Ovary (tissue), 9 donors: ENCODE data around the gene PPM1M. TPM values are rescaled to one million over a fixed set of nuclear protein-coding genes. Genes with fewer than 3 reads are reported as not detected.
A peak's percentile ranks its signal among the peaks of the same experiment; 100 is the strongest.

ENCODE experiments used
- DNase-seq, 5 donors: peaks; one replicate each; pipeline ENCODE4 v3.0.0-alpha.2; 2019 to 2020
- H3K27ac ChIP-seq, 2 donors: fragments of 200-600 bp; one replicate each; pipeline versions ENCODE4 v1.5.1 to v1.8.0; 2019 to 2022
- H3K27me3 ChIP-seq: fragments of 200-600 bp; one replicate; pipeline ENCODE4 v1.8.0; 2022
- H3K36me3 ChIP-seq: fragments of 200-600 bp; sonication (generic); one replicate; pipeline ENCODE4 v1.5.1; 2019
- H3K4me1 ChIP-seq: one replicate; pipeline ENCODE4 v1.8.1; 2013; ENCODE audit warnings: mild to moderate bottlenecking, moderate library complexity; ENCODE audit not compliant: insufficient read depth
- H3K4me3 ChIP-seq: fragments of 200-600 bp; sonication (generic); one replicate; pipeline ENCODE4 v1.5.1; 2017
- H3K9me3 ChIP-seq, 2 donors: fragments of 200-600 bp in 1 of 2; sonication (generic) in 1 of 2; one replicate each; pipeline versions ENCODE4 v1.5.1 to v1.8.1; 2013 to 2019; ENCODE audit warnings: mild to moderate bottlenecking in 1 of 2, moderate library complexity in 1 of 2
- EP300 ChIP-seq: sonication (generic); formaldehyde crosslinking; IDR thresholded peaks from one replicate; pipeline ENCODE4 v1.6.1; 2017; ENCODE audit warnings: antibody characterized with exemption
- POLR2A ChIP-seq: fragments of 450-650 bp; IDR thresholded peaks from one replicate; pipeline ENCODE4 v1.6.1; 2017; ENCODE audit warnings: antibody characterized with exemption, mild to moderate bottlenecking, moderate library complexity
- WGBS, 3 donors: extraction: QIAGEN DNeasy Blood & Tissue Kit in 1 of 3; methylation state at CpG; one replicate each; pipeline versions ENCODE4 v1.1.5 to v1.1.7; 2013 to 2017; 5-methylcytosine and 5-hydroxymethylcytosine counted together
- intact Hi-C, 4 donors: fragments of 100-400 bp; cut with DNase I; formaldehyde crosslinking; loops; one replicate each; pipeline versions ENCODE4 v1.11.0 to v1.15.1; 2022 to 2023
- polyA plus RNA-seq, 2 donors: library from polyadenylated mRNA; stranded (reverse); fragments of 200-250 nt in 1 of 2; fragments of 350-450 nt in 1 of 2; fragmentation: Illumina TruSeq in 1 of 2; extraction: RNeasy Lipid Tissue Mini Kit (QIAGEN cat#74804) in 1 of 2; gene quantifications; one replicate each; pipeline ENCODE4 v1.2.3, GENCODE V29; 2013 to 2014
- total RNA-seq, 7 donors: library from RNA; depleted of rRNA in 2 of 7; stranded (reverse); fragments of >200 nt in 2 of 7; fragmentation: NEBNext Ultra II Directional in 3 of 7; extraction: Animal tissue kit (Norgen Biotek cat#: 25700) in 3 of 7; gene quantifications; one replicate each; pipeline versions ENCODE4 v1.1.0 to v1.2.4, GENCODE V29; 2016 to 2023
- TF ChIP-seq, protein P1 (sequence below), 3 donors: fragments of 450-650 bp in 2 of 3; fragments of 200-600 bp in 1 of 3; IDR thresholded peaks; one replicate each; pipeline versions ENCODE4 v1.5.1 to v1.8.0; 2016 to 2022; ENCODE audit warnings: antibody characterized with exemption in 3 of 3, mild to moderate bottlenecking in 1 of 3
- donor health status: DM: no; HTN: no; CAD: no; lungs with moderate emphysema.
- donor health status: DM: no; HTN: no; CAD: no.
- donor health status: Bipolar disorder and iron deficiency.
- donor health status: DM: yes; HTN: yes; CAD: no.
- donor health status: DM: no; HTN: no; CAD: no.
- donor health status: DM: yes; HTN: yes; CAD: no.

Gene PPM1M
- total and polyA plus RNA-seq, 9 donors = 15.4 to 48.4 (median 25.7) TPM

DNA sequence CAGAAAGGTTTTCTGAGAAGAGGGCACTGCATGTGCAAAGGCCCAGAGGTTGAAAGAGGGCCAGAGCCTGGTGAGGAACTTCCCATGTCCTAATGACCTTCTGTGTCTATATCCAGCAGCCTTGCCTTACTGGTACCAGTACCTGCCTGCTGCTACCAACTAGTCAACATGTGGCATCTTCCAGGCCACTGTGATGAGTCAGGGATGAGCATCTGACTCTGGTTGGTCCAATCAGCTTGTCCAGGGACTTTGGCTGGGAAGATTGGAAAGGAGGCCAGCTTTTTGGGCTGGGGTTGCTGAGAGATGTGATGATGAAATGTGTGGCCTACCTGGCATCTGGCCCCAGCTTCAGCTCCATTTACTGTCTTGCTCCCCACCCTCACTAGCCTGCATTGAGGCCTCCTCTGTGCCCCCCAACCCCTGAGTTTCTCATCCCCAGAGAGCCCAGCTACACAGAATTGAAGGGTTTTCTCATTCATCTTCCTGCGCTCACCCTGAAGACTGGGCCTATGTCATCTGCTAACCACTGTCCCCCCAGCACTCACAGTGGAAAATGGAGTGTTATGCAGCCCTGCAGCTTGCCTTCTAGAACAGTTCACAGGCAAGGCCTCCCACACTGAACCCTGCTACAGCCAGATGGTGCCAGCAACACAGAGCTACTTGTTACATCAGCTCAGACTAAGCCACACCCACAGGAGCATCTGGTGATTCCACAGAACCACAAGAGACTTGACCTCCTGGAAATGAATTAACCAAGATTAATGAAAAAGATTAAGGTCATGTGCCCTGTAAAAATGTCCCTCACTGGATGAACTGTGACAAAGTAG lies 5.3 kb upstream of the PPM1M start:
- intact Hi-C loops = no loop called here
- Histone ChIP-seq H3K9me3 (no peaks in the 10 kb centered on the region), H3K4me3 (no peak overlapping the region), H3K27ac (peak overlapping the region; percentile 7 to 91), H3K4me1 (peaks cover 19% of the 10 kb centered on the region), H3K27me3 (no peaks in the 10 kb centered on the region), H3K36me3 (no peaks in the 10 kb centered on the region)
- TF ChIP-seq POLR2A = no peak
- TF ChIP-seq EP300 = no peak
- TF ChIP-seq, protein P1, sequence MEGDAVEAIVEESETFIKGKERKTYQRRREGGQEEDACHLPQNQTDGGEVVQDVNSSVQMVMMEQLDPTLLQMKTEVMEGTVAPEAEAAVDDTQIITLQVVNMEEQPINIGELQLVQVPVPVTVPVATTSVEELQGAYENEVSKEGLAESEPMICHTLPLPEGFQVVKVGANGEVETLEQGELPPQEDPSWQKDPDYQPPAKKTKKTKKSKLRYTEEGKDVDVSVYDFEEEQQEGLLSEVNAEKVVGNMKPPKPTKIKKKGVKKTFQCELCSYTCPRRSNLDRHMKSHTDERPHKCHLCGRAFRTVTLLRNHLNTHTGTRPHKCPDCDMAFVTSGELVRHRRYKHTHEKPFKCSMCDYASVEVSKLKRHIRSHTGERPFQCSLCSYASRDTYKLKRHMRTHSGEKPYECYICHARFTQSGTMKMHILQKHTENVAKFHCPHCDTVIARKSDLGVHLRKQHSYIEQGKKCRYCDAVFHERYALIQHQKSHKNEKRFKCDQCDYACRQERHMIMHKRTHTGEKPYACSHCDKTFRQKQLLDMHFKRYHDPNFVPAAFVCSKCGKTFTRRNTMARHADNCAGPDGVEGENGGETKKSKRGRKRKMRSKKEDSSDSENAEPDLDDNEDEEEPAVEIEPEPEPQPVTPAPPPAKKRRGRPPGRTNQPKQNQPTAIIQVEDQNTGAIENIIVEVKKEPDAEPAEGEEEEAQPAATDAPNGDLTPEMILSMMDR (IDR thresholded peaks at IDR 0.05) = no peak
- WGBS, 3 donors = 98 to 100% (median 100%) methylated on average over 1 of the region's 1 CpG
- peak; percentile 45 to 76 (median 47) for DNase-seq

DNA sequence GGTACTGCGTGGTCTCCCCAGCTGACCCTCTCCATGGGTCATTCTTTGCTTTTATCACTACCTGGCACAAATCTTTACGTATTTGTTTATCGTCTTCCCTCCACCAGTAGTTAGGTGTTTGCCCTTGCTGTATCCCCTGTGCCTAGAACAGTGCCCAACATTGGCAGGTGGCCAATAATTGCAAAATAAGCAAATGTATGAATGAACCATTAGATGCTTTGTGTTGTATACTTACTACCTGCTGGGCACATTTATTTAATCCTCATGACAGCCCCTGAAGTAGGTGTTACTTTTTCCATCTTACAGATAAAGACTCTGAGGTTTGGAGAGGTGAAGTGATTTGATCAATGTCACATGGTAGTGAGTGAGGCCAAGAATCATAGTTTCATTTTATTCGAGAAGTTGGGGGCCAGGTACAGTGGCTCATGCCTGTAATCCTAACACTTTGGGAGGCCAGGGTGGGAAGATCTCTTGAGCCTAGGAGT lies 4.6 kb upstream of the PPM1M start:
- intact Hi-C loops = no loop called here
- WGBS, 3 donors = 86 to 88% (median 86%) methylated on average over 4 of the region's 4 CpGs
- no peaks in the 10 kb centered on the region for H3K27me3 ChIP-seq
- TF ChIP-seq, protein P1 (IDR thresholded peaks at IDR 0.05) = no peak
- TF ChIP-seq EP300 (no peak), POLR2A (no peak)
- H3K4me3 ChIP-seq = no peak overlapping the region
- peaks cover 18% of the 10 kb centered on the region for H3K4me1 ChIP-seq
- no peaks in the 10 kb centered on the region for H3K9me3 ChIP-seq
- H3K36me3 ChIP-seq = no peaks in the 10 kb centered on the region
- H3K27ac ChIP-seq = no peak overlapping the region
- peak in 1 of 5 donors; percentile 8 for DNase-seq

DNA sequence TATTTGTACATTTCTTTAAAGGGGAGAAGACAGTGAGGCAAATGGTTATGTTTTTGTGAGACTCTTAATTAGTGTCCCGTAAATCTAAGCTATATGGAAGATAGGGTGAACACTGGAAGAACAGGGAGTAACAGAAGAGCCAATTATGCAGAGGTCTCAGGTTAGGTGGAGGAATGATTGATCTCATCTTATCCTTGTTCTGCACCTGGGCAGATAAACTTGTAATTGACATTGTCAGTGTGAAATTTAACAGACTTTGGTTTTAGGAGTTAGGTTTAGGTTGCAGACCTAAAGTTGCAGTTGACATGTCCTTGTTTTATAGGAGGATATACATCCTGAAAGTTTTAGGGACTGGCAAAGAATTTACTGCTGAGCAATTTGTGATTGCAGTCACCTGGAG lies 3.5 kb upstream of the PPM1M start:
- Histone ChIP-seq H3K4me1 (peaks cover 10% of the 10 kb centered on the region), H3K36me3 (no peaks in the 10 kb centered on the region), H3K27me3 (no peaks in the 10 kb centered on the region), H3K9me3 (no peaks in the 10 kb centered on the region), H3K27ac (no peak overlapping the region), H3K4me3 (no peak overlapping the region)
- DNase-seq = no peak
- intact Hi-C loops = no loop called here
- WGBS, 3 donors = 47 to 63% (median 54%) methylated on average over 1 of the region's 1 CpG
- TF ChIP-seq EP300 = no peak
- TF ChIP-seq, protein P1 (IDR thresholded peaks at IDR 0.05) = no peak
- TF ChIP-seq POLR2A = no peak

DNA sequence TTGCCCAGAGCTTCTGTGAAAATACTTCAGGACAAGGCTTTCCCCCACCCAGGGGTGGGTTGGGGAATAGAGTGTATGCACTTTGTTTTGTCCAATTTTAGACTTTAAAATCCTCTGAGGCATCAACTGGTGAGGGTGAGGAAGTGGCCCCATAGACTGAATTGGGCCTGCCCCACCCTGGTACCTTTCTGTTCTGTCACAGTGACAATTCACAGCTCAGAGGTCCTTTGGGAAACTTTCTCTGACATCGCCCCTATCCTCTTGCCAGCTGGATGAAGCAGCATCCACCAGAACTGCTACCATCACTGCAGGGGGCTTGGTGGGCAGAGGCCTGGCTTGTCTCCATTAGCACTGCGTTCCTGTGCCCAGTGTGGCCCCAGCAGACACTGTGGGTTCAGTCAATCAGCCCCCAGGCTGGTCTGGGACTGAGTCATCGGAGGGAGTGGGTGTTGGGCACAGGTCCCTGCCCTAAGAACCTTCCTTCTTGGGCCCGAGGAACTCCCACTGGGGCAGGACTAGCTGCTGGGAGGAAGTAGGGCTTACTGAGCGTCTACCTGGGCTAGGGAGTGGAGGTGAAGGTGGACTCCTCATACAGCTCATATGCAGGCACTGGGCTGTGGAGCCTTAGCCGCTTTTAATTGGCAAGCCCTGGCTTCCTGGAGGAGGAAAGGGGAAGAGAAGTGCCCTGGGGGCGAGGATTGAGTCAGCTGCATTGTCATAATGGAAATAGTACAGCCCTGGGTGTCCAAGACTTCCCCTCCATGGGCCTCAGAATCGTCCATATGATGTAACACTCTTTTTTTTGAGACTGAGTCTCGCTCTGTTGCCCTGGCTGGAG lies 1.5 kb upstream of the PPM1M start:
- Histone ChIP-seq H3K27ac (no peak overlapping the region), H3K27me3 (no peaks in the 10 kb centered on the region), H3K4me3 (no peak overlapping the region), H3K4me1 (peaks cover 5% of the 10 kb centered on the region), H3K36me3 (no peaks in the 10 kb centered on the region), H3K9me3 (no peaks in the 10 kb centered on the region)
- intact Hi-C loops = no loop called here
- WGBS, 3 donors = 80 to 91% (median 89%) methylated on average over 9 of the region's 9 CpGs
- peak in 2 of 5 donors; percentile 15 to 28 for DNase-seq
- TF ChIP-seq POLR2A (no peak), EP300 (no peak)
- TF ChIP-seq, protein P1 (IDR thresholded peaks at IDR 0.05) = no peak
